IPS DF 6.9 (cell line): ENCODE results near the gene ZFHX3.

Experiments
- DNase-seq: peaks from one replicate; pipeline ENCODE4 v3.0.0-alpha.2; 2013; ENCODE audit warnings: low read depth, low spot score
- H3K27ac ChIP-seq: one replicate; pipeline ENCODE4 v1.5.1; 2013; ENCODE audit warnings: low read length, control low read depth
- H3K27me3 ChIP-seq: 2 replicates; pipeline ENCODE4 v1.6.1; 2013; ENCODE audit warnings: mild to moderate bottlenecking, low read length; ENCODE audit not compliant: control insufficient read depth, insufficient read depth
- H3K36me3 ChIP-seq: 2 replicates; pipeline ENCODE4 v1.6.1; 2013; ENCODE audit warnings: low read length; ENCODE audit not compliant: control insufficient read depth, insufficient read depth
- H3K4me1 ChIP-seq: 2 replicates; pipeline ENCODE4 v1.6.1; 2013; ENCODE audit warnings: low read length; ENCODE audit not compliant: control insufficient read depth, insufficient read depth
- H3K4me3 ChIP-seq: 2 replicates; pipeline ENCODE4 v1.5.1; 2013; ENCODE audit warnings: mild to moderate bottlenecking, low read length
- H3K9me3 ChIP-seq: 2 replicates; pipeline ENCODE4 v1.6.1; 2013; ENCODE audit warnings: low read length, inconsistent platforms; ENCODE audit not compliant: control insufficient read depth, insufficient read depth
- WGBS: extraction: QIAGEN DNeasy Blood & Tissue Kit; methylation state at CpG from one replicate; pipeline ENCODE4 v1.1.7; 2013; ENCODE audit warnings: mixed read lengths, missing lambda C conversion rate; ENCODE audit not compliant: insufficient read length, insufficient coverage; 5-methylcytosine and 5-hydroxymethylcytosine counted together

ZFHX3 gene

DNA sequence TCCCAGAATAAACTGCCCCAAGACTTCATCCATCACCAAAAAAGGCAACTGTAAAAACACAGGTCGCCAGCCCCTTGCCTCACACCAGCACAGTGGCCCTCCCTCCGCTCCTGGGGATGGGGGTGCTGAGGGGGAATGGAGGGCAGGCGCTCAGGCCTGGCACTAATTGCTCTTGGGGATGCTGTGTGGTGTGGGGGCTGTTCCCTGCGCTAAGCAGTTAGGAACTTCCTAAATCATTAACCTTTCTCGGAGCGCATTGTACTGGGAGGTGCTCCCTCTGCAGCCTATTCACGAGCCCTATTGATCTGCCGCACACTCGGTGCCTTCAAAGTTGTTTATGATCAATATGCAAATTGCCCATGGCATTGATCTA lies 199.9 kb downstream of the ZFHX3 start:
- H3K27ac ChIP-seq: no peak overlapping the region

DNA sequence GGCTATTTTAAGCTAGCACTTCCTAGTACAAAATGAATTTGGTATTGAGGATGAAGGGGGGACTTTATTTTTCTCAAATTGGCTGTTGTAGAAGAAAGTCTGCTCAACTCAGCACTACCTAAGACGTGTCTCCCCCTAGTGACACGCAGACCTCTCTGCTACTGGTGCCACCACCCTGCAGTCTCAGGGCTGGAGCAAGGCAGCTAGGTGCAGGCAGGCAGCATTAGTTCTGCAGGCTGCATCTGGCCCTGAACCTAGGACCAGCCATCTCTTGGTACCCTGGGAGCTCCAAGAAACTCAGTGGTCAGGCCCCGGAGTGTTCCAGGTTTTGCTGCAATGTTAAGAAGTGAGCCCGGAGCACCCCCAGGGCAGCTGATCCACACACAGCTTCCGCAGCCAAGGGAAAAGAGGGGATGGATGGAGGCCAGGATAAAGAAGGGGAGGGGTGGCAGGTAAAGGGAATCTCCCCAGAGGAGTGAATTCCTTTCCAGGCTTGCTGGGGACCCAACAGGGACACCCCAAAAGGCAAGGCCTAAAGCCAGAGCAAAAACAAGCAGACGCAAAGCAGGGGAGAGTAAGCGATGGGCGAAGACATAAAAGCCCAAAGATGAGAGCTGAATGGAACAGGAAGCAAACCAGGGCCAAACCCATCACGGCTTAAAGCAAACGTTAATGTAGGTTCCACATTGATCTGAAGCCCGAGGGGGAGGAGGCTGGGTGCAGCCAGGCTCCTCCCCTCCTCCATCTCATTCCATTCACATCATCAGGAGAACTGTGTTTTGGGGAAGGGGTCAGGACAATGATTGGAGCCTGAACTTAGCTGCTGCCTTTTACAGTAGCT lies 200.5 kb downstream of the ZFHX3 start:
- Histone ChIP-seq H3K27ac (no peak overlapping the region), H3K36me3 (no peaks in the 10 kb centered on the region), H3K27me3 (no peaks in the 10 kb centered on the region), H3K4me3 (no peak overlapping the region), H3K4me1 (no peaks in the 10 kb centered on the region), H3K9me3 (no peaks in the 10 kb centered on the region)
- DNase-seq: no peak
- no CpG with 5 or more reads among the region's 11 CpGs for WGBS

More for the DNA sequence above, 199.9 kb downstream of the ZFHX3 start:
- Histone ChIP-seq H3K27me3 (no peaks in the 10 kb centered on the region), H3K36me3 (no peaks in the 10 kb centered on the region), H3K4me3 (no peak overlapping the region), H3K9me3 (no peaks in the 10 kb centered on the region), H3K4me1 (no peaks in the 10 kb centered on the region)
- no CpG with 5 or more reads among the region's 9 CpGs for WGBS
- no peak for DNase-seq

DNA sequence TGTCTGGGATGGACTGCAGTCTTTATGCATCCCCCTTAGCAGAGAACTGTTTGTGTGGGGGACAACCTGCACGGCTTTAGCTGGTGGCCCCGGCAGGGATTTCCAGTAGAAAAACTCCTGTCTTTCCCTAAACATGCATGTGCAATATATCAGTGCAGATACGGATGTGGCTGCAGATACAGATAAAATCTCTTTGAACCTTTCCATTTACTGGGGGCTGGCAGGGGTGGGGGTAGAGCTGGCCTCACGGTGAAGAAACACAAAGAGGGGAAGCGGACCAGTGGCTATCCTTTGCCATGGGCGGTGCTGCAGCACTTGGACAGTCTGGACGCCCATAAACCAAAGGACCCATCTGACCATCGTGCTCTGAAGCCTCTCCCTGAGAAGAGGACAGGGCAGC lies 201.3 kb downstream of the ZFHX3 start:
- H3K27me3 ChIP-seq: no peaks in the 10 kb centered on the region
- no peaks in the 10 kb centered on the region for H3K9me3 ChIP-seq
- no peak for DNase-seq
- no peaks in the 10 kb centered on the region for H3K4me1 ChIP-seq
- no peak overlapping the region for H3K27ac ChIP-seq
- WGBS: no CpG with 5 or more reads among the region's 8 CpGs
- no peaks in the 10 kb centered on the region for H3K36me3 ChIP-seq
- H3K4me3 ChIP-seq: no peak overlapping the region

- DNase-seq: no peak
- WGBS: no CpG with 5 or more reads among the region's 16 CpGs
- Histone ChIP-seq H3K4me1 (no peaks in the 10 kb centered on the region), H3K27ac (no peak overlapping the region), H3K36me3 (no peaks in the 10 kb centered on the region), H3K4me3 (no peak overlapping the region), H3K27me3 (no peaks in the 10 kb centered on the region), H3K9me3 (no peaks in the 10 kb centered on the region)
Observed at GRCh38 chr16:72845322-72846020, 202.5 kb downstream of the ZFHX3 start.

- no peaks in the 10 kb centered on the region for H3K9me3 ChIP-seq
- no peak for DNase-seq
- WGBS: no CpG with 5 or more reads among the region's 11 CpGs
- H3K27me3 ChIP-seq: no peaks in the 10 kb centered on the region
- H3K36me3 ChIP-seq: no peaks in the 10 kb centered on the region
- no peak overlapping the region for H3K27ac ChIP-seq
- no peaks in the 10 kb centered on the region for H3K4me1 ChIP-seq
- no peak overlapping the region for H3K4me3 ChIP-seq
Observed at GRCh38 chr16:72844225-72844920, 203.6 kb downstream of the ZFHX3 start.

- Histone ChIP-seq H3K9me3 (no peaks in the 10 kb centered on the region), H3K27ac (no peak overlapping the region), H3K4me1 (no peaks in the 10 kb centered on the region), H3K4me3 (no peak overlapping the region), H3K27me3 (no peaks in the 10 kb centered on the region), H3K36me3 (no peaks in the 10 kb centered on the region)
- no CpG with 5 or more reads among the region's 3 CpGs for WGBS
- no peak for DNase-seq
Observed at GRCh38 chr16:72841506-72841905, 206.4 kb downstream of the ZFHX3 start.

- WGBS: no CpG with 5 or more reads among the region's 11 CpGs
Observed at GRCh38 chr16:72840631-72841381, 207.1 kb downstream of the ZFHX3 start.

GRCh38 chr16:72838951-72839350 lies 209.0 kb downstream of the ZFHX3 start:
- Histone ChIP-seq H3K4me1 (0 out of 2 replicates have a peak, but pooled peaks cover 1% of the 10 kb centered on the region), H3K4me3 (no peak overlapping the region), H3K27ac (no peak overlapping the region), H3K27me3 (no peaks in the 10 kb centered on the region), H3K9me3 (no peaks in the 10 kb centered on the region), H3K36me3 (no peaks in the 10 kb centered on the region)
- no CpG with 5 or more reads among the region's 13 CpGs for WGBS
- DNase-seq: no peak

More at GRCh38 chr16:72840631-72841381, 207.1 kb downstream of the ZFHX3 start:
- H3K4me3 ChIP-seq: no peak overlapping the region
- H3K27me3 ChIP-seq: no peaks in the 10 kb centered on the region
- H3K36me3 ChIP-seq: no peaks in the 10 kb centered on the region
- no peak overlapping the region for H3K27ac ChIP-seq
- no peak for DNase-seq
- no peaks in the 10 kb centered on the region for H3K4me1 ChIP-seq
- H3K9me3 ChIP-seq: no peaks in the 10 kb centered on the region

- 0 out of 2 replicates have a peak, but pooled peaks cover 1% of the 10 kb centered on the region for H3K4me1 ChIP-seq
- no peaks in the 10 kb centered on the region for H3K36me3 ChIP-seq
- H3K4me3 ChIP-seq: no peak overlapping the region
- no peak overlapping the region for H3K27ac ChIP-seq
- H3K9me3 ChIP-seq: no peaks in the 10 kb centered on the region
- WGBS: no CpG with 5 or more reads among the region's 11 CpGs
- no peak for DNase-seq
- H3K27me3 ChIP-seq: no peaks in the 10 kb centered on the region
Observed at GRCh38 chr16:72838586-72838910, 209.4 kb downstream of the ZFHX3 start.
